T follicular helper cell (primary cell): ENCODE data around the gene LRRC3C.

Experiments
- DNase-seq: peaks from one replicate; pipeline ENCODE4 v3.0.0-alpha.2; 2020; ENCODE audit warnings: low read depth

The LRRC3C gene

GRCh38 chr17:39974433-39974832, 46.9 kb downstream of the LRRC3C start:
- no peak for DNase-seq

- no peak for DNase-seq
These were observed 48.3 kb downstream of the LRRC3C start for GRCh38 chr17:39975801-39976200.

DNA sequence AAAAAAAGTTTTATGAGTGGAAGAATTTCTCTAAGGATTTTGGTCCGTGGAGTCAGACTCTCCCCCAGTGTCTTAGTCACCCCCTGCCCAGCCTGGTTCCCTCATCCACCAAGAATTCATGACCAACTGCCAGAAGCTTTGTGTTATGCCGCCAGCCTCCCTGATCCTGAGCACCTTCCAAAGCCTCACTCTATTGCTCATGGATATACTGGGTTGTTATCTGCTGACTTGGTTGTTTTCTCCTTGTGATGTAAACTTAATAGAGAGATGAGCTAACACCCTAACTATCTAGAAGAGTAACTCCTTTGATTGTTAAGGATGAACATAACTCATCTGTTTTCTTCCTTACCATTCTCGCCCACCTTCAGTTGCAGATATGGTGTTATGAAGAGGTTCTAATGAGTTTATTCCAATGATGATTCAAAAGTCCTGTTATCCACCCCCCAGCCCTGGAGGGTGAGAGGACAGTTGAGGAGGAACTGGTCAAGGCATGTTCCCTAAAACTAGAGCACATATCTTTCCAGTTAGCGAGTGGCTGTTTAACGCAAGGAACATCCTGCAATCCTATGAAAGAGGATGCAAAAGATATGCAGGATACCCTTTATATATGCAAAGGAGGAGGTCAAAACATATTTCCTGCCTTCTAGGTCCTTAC, 51.6 kb downstream of the LRRC3C start:
- no peak for DNase-seq

- DNase-seq, result no peak
These were observed 52.4 kb downstream of the LRRC3C start for GRCh38 chr17:39979893-39980350.

GRCh38 chr17:39980351-39981206, 53.0 kb downstream of the LRRC3C start, which contains the start of gene PSMD3:
Gene PSMD3 (plus strand): TSS chr17:39980807. CDS start chr17:39980971, 164 bp downstream.
- peak; percentile 97 for DNase-seq

DNA sequence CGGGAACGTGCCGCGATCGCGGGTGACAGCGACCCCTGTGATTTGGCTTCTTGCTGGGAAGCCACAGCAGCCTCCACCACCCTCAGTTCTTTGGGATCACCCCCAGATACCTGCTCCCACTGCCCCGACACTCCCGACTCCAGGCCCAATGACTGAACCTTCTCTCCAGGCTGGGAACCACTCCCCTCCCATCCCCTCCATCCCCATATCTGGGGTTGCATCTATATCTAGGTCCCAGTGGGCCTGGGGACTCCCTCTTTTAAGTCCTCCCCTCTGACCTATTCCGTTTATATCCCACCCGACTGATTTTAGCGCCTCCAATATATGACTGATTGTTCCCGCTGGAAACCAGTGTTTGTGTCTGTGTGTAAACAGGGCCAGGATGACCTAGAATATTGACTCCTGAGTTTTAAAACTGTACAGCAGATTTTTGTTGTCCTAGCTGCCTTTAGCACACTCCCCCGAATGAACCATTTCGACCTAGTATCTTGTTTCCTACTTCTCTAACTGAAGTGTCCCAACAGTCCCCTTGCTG, 53.7 kb downstream of the LRRC3C start:
- no peak for DNase-seq

GRCh38 chr17:39981766-39982375, 54.3 kb downstream of the LRRC3C start:
- no peak for DNase-seq

- no peak for DNase-seq
These were observed 60.8 kb downstream of the LRRC3C start for GRCh38 chr17:39988206-39988810.

DNA sequence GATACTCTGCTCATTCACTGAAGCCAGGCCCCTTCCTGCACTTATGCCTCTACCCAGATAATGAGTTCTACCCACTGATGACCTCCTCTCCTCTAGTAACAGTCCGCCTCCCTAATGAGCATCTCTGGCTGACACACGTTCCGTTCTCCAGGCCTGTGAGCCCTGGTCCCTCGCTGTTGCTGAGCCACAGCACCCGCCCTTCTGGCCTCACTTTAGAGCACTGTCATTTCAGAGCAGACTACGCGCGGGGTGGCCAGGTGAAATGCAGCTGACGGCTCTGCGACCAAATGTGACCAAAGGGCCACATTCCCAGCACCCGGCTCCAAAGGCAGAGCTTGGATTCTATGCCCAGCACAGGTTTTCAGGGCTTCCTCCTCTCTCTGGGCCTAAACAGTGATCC, 66.9 kb downstream of the LRRC3C start:
- no peak for DNase-seq
